Neural progenitor cell (in vitro differentiated cells): ENCODE data around the gene LRPAP1. TPM values are rescaled to one million over a fixed set of nuclear protein-coding genes. Genes with fewer than 3 reads are reported as not detected.
A peak's percentile ranks its signal among the peaks of the same experiment; 100 is the strongest.
"Not testable (repeated sequence)": the region's sequence is repeated elsewhere in the genome, so short reads cannot be mapped to it uniquely, and the experiment has no call there.

Experiments used
- DNase-seq: peaks from one replicate; pipeline ENCODE4 v3.0.0-alpha.2; 2016; ENCODE audit warnings: low spot score
- H2AFZ ChIP-seq: fragments of 200-600 bp; sonication (generic); replicated peaks from 2 replicates; pipeline ENCODE4 v1.6.1; 2016; ENCODE audit warnings: antibody characterized with exemption
- H3F3A ChIP-seq: fragments of 200-600 bp; sonication (generic); 2 replicates; pipeline ENCODE4 v1.6.1; 2016; ENCODE audit warnings: antibody characterized with exemption, low read depth
- H3K27ac ChIP-seq: fragments of 200-600 bp; sonication (generic); 2 replicates; pipeline ENCODE4 v1.5.1; 2016; ENCODE audit warnings: mild to moderate bottlenecking
- H3K27me3 ChIP-seq: fragments of 200-600 bp; sonication (generic); 2 replicates; pipeline ENCODE4 v1.6.1; 2016; ENCODE audit warnings: mild to moderate bottlenecking, moderate library complexity
- H3K36me3 ChIP-seq: fragments of 200-600 bp; sonication (generic); 2 replicates; pipeline ENCODE4 v1.5.1; 2016
- H3K4me1 ChIP-seq: fragments of 200-600 bp; sonication (generic); 2 replicates; pipeline ENCODE4 v1.6.1; 2016; ENCODE audit warnings: mixed run types
- H3K4me2 ChIP-seq: fragments of 200-600 bp; sonication (generic); 2 replicates; pipeline ENCODE4 v1.6.1; 2016
- H3K4me3 ChIP-seq: fragments of 200-600 bp; sonication (generic); 2 replicates; pipeline ENCODE4 v1.5.1; 2016
- H3K79me2 ChIP-seq: fragments of 200-600 bp; sonication (generic); 2 replicates; pipeline ENCODE4 v1.6.1; 2016; ENCODE audit warnings: low read depth
- H3K9ac ChIP-seq: fragments of 200-600 bp; sonication (generic); 2 replicates; pipeline ENCODE4 v1.6.1; 2016
- H3K9me3 ChIP-seq: fragments of 200-600 bp; sonication (generic); 2 replicates; pipeline ENCODE4 v1.5.1; 2016; ENCODE audit warnings: low read depth
- H4K20me1 ChIP-seq: fragments of 200-600 bp; sonication (generic); 2 replicates; pipeline ENCODE4 v1.6.1; 2016; ENCODE audit warnings: low read depth
- H3K27ac Mint-ChIP-seq: 3 replicates; pipeline ENCODE4 v1.8.0; 2021; ENCODE audit warnings: mixed read lengths
- H3K27me3 Mint-ChIP-seq: 2 replicates; pipeline ENCODE4 v1.8.0; 2022; ENCODE audit warnings: low read depth, mild to moderate bottlenecking, inconsistent platforms, moderate library complexity, mixed read lengths; ENCODE audit not compliant: insufficient read depth
- H3K36me3 Mint-ChIP-seq: 3 replicates; pipeline ENCODE4 v1.8.0; 2021; ENCODE audit warnings: mixed read lengths
- H3K4me1 Mint-ChIP-seq: 3 replicates; pipeline ENCODE4 v1.8.0; 2021; ENCODE audit warnings: mixed read lengths
- H3K4me3 Mint-ChIP-seq: 3 replicates; pipeline ENCODE4 v1.8.0; 2021; ENCODE audit warnings: mild to moderate bottlenecking, moderate library complexity, mixed read lengths
- H3K9me3 Mint-ChIP-seq: 3 replicates; pipeline ENCODE4 v1.8.0; 2020; ENCODE audit warnings: mixed read lengths
- CTCF ChIP-seq: fragments of 200-600 bp; sonication (generic); IDR thresholded peaks from 2 replicates; pipeline ENCODE4 v1.5.1; 2017; ENCODE audit warnings: antibody characterized with exemption, mild to moderate bottlenecking
- EZH2 ChIP-seq: fragments of 200-600 bp; sonication (generic); IDR thresholded peaks from 2 replicates; pipeline ENCODE4 v1.6.1; 2017; ENCODE audit warnings: antibody characterized with exemption, mild to moderate bottlenecking, moderate library complexity
- EZH2phosphoT487 ChIP-seq: fragments of 200-600 bp; sonication (generic); IDR thresholded peaks from 2 replicates; pipeline ENCODE4 v1.6.1; 2017; ENCODE audit warnings: antibody characterized with exemption
- total RNA-seq: library from RNA; depleted of rRNA; stranded (reverse); fragments of >200 nt; gene quantifications from 2 replicates; pipeline ENCODE4 v1.2.3, GENCODE V29; 2015; ENCODE audit warnings: low replicate concordance

Gene LRPAP1
- total RNA-seq, 1 donor from 2014 or later, result 48.3 TPM

- TF ChIP-seq CTCF, result peak; percentile 28
- no peak for TF ChIP-seq EZH2phosphoT487
- Histone ChIP-seq H3K4me3 (no peak overlapping the region), H3K27ac (no peak overlapping the region), H3K4me1 (no peaks in the 10 kb centered on the region), H3K27me3 (no peaks in the 10 kb centered on the region), H3K9ac (no peak overlapping the region), H3K4me2 (no peak overlapping the region), H3K36me3 (no peaks in the 10 kb centered on the region), H3K79me2 (no peaks in the 10 kb centered on the region), H3F3A (no peaks in the 10 kb centered on the region), H3K9me3 (no peaks in the 10 kb centered on the region), H4K20me1 (no peaks in the 10 kb centered on the region), H2AFZ (no peak overlapping the region)
- no peak overlapping the region for H3K4me3 Mint-ChIP-seq
- no peaks in the 10 kb centered on the region for H3K36me3 Mint-ChIP-seq
- peak; percentile 49 for DNase-seq
- no peak overlapping the region for H3K27ac Mint-ChIP-seq
- H3K27me3 Mint-ChIP-seq, result peaks cover 3% of the 10 kb centered on the region
- no peaks in the 10 kb centered on the region for H3K9me3 Mint-ChIP-seq
- H3K4me1 Mint-ChIP-seq, result peaks cover 26% of the 10 kb centered on the region
Observed at GRCh38 chr4:3572363-3572762, 40.1 kb upstream of the LRPAP1 start.

GRCh38 chr4:3571921-3572320 is 39.7 kb upstream of the LRPAP1 start:
- Histone ChIP-seq H3K4me3 (no peak overlapping the region), H4K20me1 (no peaks in the 10 kb centered on the region), H3K36me3 (no peaks in the 10 kb centered on the region), H3K27ac (no peak overlapping the region), H3K9me3 (no peaks in the 10 kb centered on the region), H3F3A (peaks cover 4% of the 10 kb centered on the region), H3K4me2 (no peak overlapping the region), H3K4me1 (no peaks in the 10 kb centered on the region), H3K27me3 (no peaks in the 10 kb centered on the region), H3K9ac (no peak overlapping the region), H3K79me2 (no peaks in the 10 kb centered on the region), H2AFZ (no peak overlapping the region)
- TF ChIP-seq EZH2phosphoT487, result no peak
- TF ChIP-seq EZH2, result no peak
- no peak for TF ChIP-seq CTCF
- Mint-ChIP-seq H3K4me1 (peaks cover 22% of the 10 kb centered on the region), H3K27ac (no peak overlapping the region), H3K4me3 (no peak overlapping the region), H3K9me3 (no peaks in the 10 kb centered on the region), H3K27me3 (peaks cover 3% of the 10 kb centered on the region), H3K36me3 (no peaks in the 10 kb centered on the region)
- no peak for DNase-seq

GRCh38 chr4:3570923-3571322 is 38.7 kb upstream of the LRPAP1 start:
- not testable (repeated sequence) for H4K20me1 ChIP-seq, H3K9ac ChIP-seq, H3K27me3 ChIP-seq, H3K79me2 ChIP-seq, DNase-seq, H3K4me3 ChIP-seq, H3K27ac ChIP-seq, H3F3A ChIP-seq, H3K4me3 Mint-ChIP-seq, H3K4me1 ChIP-seq, H3K27ac Mint-ChIP-seq, H3K9me3 Mint-ChIP-seq, H2AFZ ChIP-seq, H3K36me3 ChIP-seq, H3K4me2 ChIP-seq, H3K36me3 Mint-ChIP-seq, H3K27me3 Mint-ChIP-seq, H3K9me3 ChIP-seq
- peaks cover 25% of the 10 kb centered on the region for H3K4me1 Mint-ChIP-seq

- not testable (repeated sequence) for H3K4me1 ChIP-seq, H3K27ac Mint-ChIP-seq, H3K79me2 ChIP-seq, H3F3A ChIP-seq, H2AFZ ChIP-seq, H3K4me2 ChIP-seq, H3K9me3 ChIP-seq, H3K27me3 Mint-ChIP-seq, H4K20me1 ChIP-seq, H3K4me3 Mint-ChIP-seq, H3K9ac ChIP-seq, H3K27ac ChIP-seq, H3K4me3 ChIP-seq, DNase-seq, H3K36me3 Mint-ChIP-seq, H3K9me3 Mint-ChIP-seq, H3K27me3 ChIP-seq, H3K36me3 ChIP-seq
- H3K4me1 Mint-ChIP-seq, result peaks cover 15% of the 10 kb centered on the region
Observed at GRCh38 chr4:3569611-3570010, 37.4 kb upstream of the LRPAP1 start.

- not testable (repeated sequence) for H3K27me3 ChIP-seq, H3K4me3 Mint-ChIP-seq, H3K4me1 ChIP-seq, DNase-seq, H3K27ac ChIP-seq, H3K4me2 ChIP-seq, H3K27me3 Mint-ChIP-seq, H3K36me3 Mint-ChIP-seq, H3K9me3 Mint-ChIP-seq, H3F3A ChIP-seq, H3K36me3 ChIP-seq, H2AFZ ChIP-seq, H3K4me1 Mint-ChIP-seq, H3K79me2 ChIP-seq, H3K9me3 ChIP-seq, H3K27ac Mint-ChIP-seq, H3K4me3 ChIP-seq, H3K9ac ChIP-seq, H4K20me1 ChIP-seq
Observed at GRCh38 chr4:3566701-3567100, 34.5 kb upstream of the LRPAP1 start.
